K562 (cell line): ENCODE measurements around the gene KIF26B. TPM values are rescaled to one million over a fixed set of nuclear protein-coding genes. Genes with fewer than 3 reads are reported as not detected.

Experiments
- ATAC-seq: fragments of 200-7000 bp; cut with Tn5 transposase; 3 replicates; pipeline ENCODE4 v1.9.1; 2020; ENCODE audit warnings: moderate library complexity
- BruUV-seq: library from RNA; stranded (reverse); fragments of 400-500 nt; replicated peaks from 2 replicates; lab custom pipeline; 2021; lab: Mats Ljungman, UMichigan
- CTCF ChIA-PET: fragments of 300-600 bp; formaldehyde crosslinking; extraction: SDS; loops from one replicate; lab custom pipeline; 2021; ENCODE audit warnings: low intra/inter-chr PET ratio; lab: Yijun Ruan, JAX
- POLR2A ChIA-PET: fragments of 300-600, 350-650 bp; sonication (Branson Sonifier 250); formaldehyde crosslinking; extraction: SDS; loops from one replicate; lab custom pipeline; 2021; ENCODE audit warnings: antibody characterized with exemption, inconsistent platforms; lab: Yijun Ruan, JAX
- DNase-seq, 4 experiments: peaks; one replicate each; pipeline versions ENCODE4 v3.0.0 to v3.0.0-alpha.2; 2011 to 2018; ENCODE audit warnings: low spot score in 3 of 4, mixed read lengths in 3 of 4; ENCODE audit errors: extremely low read depth in 1 of 4
- FAIRE-seq: peaks from 2 replicates; lab custom pipeline; 2011; peaks lifted over from hg19 to GRCh38; lab: Jason Lieb, UNC
- H2AFZ ChIP-seq: 2 replicates; pipeline ENCODE4 v1.6.0; 2011; ENCODE audit warnings: low read depth, low read length, control low read depth, inconsistent platforms
- H3K27ac ChIP-seq: fragments of 200-600 bp; 3 replicates; pipeline ENCODE4 v1.8.0; 2011; ENCODE audit warnings: low read depth, mild to moderate bottlenecking, control low read depth, inconsistent platforms, low read length, moderate library complexity, mixed read lengths; ENCODE audit errors: extremely low read depth
- H3K27me3 ChIP-seq, 2 experiments: fragments of 300-600 bp in 1 of 2; 2 replicates in 1 of 2; 3 replicates in 1 of 2; pipeline versions ENCODE4 v1.6.0 to v1.8.0; 2011; ENCODE audit warnings: inconsistent platforms in 2 of 2, low read length in 2 of 2, mild to moderate bottlenecking in 1 of 2, mixed read lengths in 1 of 2, moderate library complexity in 1 of 2; ENCODE audit not compliant: control insufficient read depth in 2 of 2, insufficient read depth in 2 of 2
- H3K36me3 ChIP-seq: fragments of 300-600 bp; 3 replicates; pipeline ENCODE4 v1.8.0; 2011; ENCODE audit warnings: mild to moderate bottlenecking, low read length, inconsistent platforms; ENCODE audit not compliant: control insufficient read depth, insufficient read depth
- H3K4me1 ChIP-seq, 2 experiments: fragments of 200-600 bp in 1 of 2; replicated peaks in 1 of 2; 2 replicates in 1 of 2; 3 replicates in 1 of 2; pipeline versions ENCODE4 v1.5.1 to v1.8.0; 2011; ENCODE audit warnings: inconsistent platforms in 2 of 2, low read length in 2 of 2, mild to moderate bottlenecking in 1 of 2, mixed read lengths in 1 of 2, moderate library complexity in 1 of 2; ENCODE audit not compliant: control insufficient read depth in 2 of 2, insufficient read depth in 2 of 2
- H3K4me2 ChIP-seq: 2 replicates; pipeline ENCODE4 v1.6.1; 2011; ENCODE audit warnings: low read length, control low read depth, inconsistent platforms, mixed read lengths; ENCODE audit not compliant: insufficient read depth
- H3K4me3 ChIP-seq: fragments of 200-600 bp; sonication (generic), shearing (Covaris generic); 2 replicates; pipeline ENCODE4 v1.5.1; 2016; ENCODE audit warnings: control low read depth, inconsistent platforms
- H3K79me2 ChIP-seq: fragments of 200-600 bp; 3 replicates; pipeline ENCODE4 v1.8.0; 2011; ENCODE audit warnings: low read length, inconsistent platforms; ENCODE audit not compliant: control insufficient read depth, insufficient read depth
- H3K9ac ChIP-seq, 2 experiments: 2 replicates each; pipeline versions ENCODE4 v1.6.0 to v1.6.1; 2011; ENCODE audit warnings: low read depth in 2 of 2, low read length in 2 of 2, control low read depth in 1 of 2, inconsistent platforms in 1 of 2, mild to moderate bottlenecking in 1 of 2, mixed read lengths in 1 of 2; ENCODE audit not compliant: insufficient read depth in 1 of 2
- H3K9me1 ChIP-seq: one replicate; pipeline ENCODE4 v1.6.0; 2011; ENCODE audit warnings: inconsistent platforms, mild to moderate bottlenecking, low read length, moderate library complexity; ENCODE audit not compliant: control insufficient read depth, insufficient read depth
- H3K9me3 ChIP-seq: replicated peaks from 2 replicates; pipeline ENCODE4 v1.5.1; 2011; ENCODE audit warnings: low read depth, low read length, inconsistent platforms; ENCODE audit not compliant: control insufficient read depth, insufficient read depth
- H4K20me1 ChIP-seq: replicated peaks from 2 replicates; pipeline ENCODE4 v1.6.1; 2011; ENCODE audit warnings: low read length, inconsistent platforms, mixed read lengths; ENCODE audit not compliant: control insufficient read depth, insufficient read depth
- BMI1 ChIP-seq: fragments of 150-350 bp; IDR thresholded peaks from 2 replicates; pipeline ENCODE4 v1.6.1; 2014; ENCODE audit warnings: low read length
- DDX20 ChIP-seq: fragments of 450-650 bp; IDR thresholded peaks from 2 replicates; pipeline ENCODE4 v1.6.1; 2016; ENCODE audit warnings: missing genetic modification characterization, low read depth, mild to moderate bottlenecking, missing compliant biosample characterization, moderate library complexity
- RBM17 ChIP-seq: fragments of 200-400 bp; formaldehyde crosslinking; IDR thresholded peaks from 2 replicates; pipeline ENCODE4 v1.6.1; 2017; ENCODE audit warnings: low read depth, mild to moderate bottlenecking, low read length, borderline replicate concordance
- ZBTB1 ChIP-seq: sonication (generic); formaldehyde crosslinking; IDR thresholded peaks from 2 replicates; pipeline ENCODE4 v1.8.1; 2023; ENCODE audit warnings: missing genetic modification reagents, low read depth, mild to moderate bottlenecking, borderline replicate concordance
- ZNF764 ChIP-seq: fragments of 250-450 bp; sonication (Bioruptor Pico); IDR thresholded peaks from 2 replicates; pipeline ENCODE4 v1.4.0; 2020; ENCODE audit warnings: low read depth, mild to moderate bottlenecking, moderate library complexity
- WGBS: fragments of 100-300 bp; shearing (Covaris generic); methylation state at CpG from one replicate; pipeline ENCODE4 v1.1.6; 2016; ENCODE audit warnings: low coverage, mixed read lengths; ENCODE audit not compliant: insufficient coverage; ENCODE audit errors: missing lambda C conversion rate; 5-methylcytosine and 5-hydroxymethylcytosine counted together
- in situ Hi-C: fragments of 300-500 bp; cut with MboI; formaldehyde crosslinking; loops from 4 replicates; pipeline ENCODE4 v1.15.0; 2018; ENCODE audit warnings: inconsistent platforms, mixed read lengths
- intact Hi-C: fragments of 100-400 bp; cut with micrococcal nuclease; formaldehyde crosslinking; loops from 2 replicates; pipeline ENCODE4 v1.14.2; 2022
- polyA plus RNA-seq, 8 experiments: library from polyadenylated mRNA; depleted of rRNA in 4 of 8; stranded (reverse) in 5 of 8; unstranded in 3 of 8; fragments of >200 nt; fragmentation: Nextera tagmentation in 2 of 8; fragmentation: Illumina TruSeq in 1 of 8; extraction: Ambion mirVana in 2 of 8; extraction: Trizol in 1 of 8; gene quantifications; 2 replicates each; pipeline versions ENCODE4 v1.2.1 to v1.2.3, GENCODE V29; 2011 to 2014; ENCODE audit warnings: inconsistent platforms in 1 of 8, missing spikeins in 1 of 8
- total RNA-seq, 7 experiments: library from RNA; depleted of rRNA in 6 of 7; stranded (reverse); fragments of >200 nt in 6 of 7; fragmentation: Illumina TruSeq in 2 of 7; extraction: Trizol in 2 of 7; gene quantifications; 2 replicates each; pipeline versions ENCODE4 v1.2.1 to v1.2.3, GENCODE V29; 2011 to 2021; ENCODE audit warnings: low replicate concordance in 1 of 7
- TF ChIP-seq, protein P1 (sequence below): fragments of 150-350 bp; conservative IDR thresholded peaks from 2 replicates; pipeline ENCODE4 v1.6.1; 2014; ENCODE audit warnings: low read length
- TF ChIP-seq, protein P2 (sequence below): fragments of 450-650 bp; IDR thresholded peaks from 2 replicates; pipeline ENCODE4 v1.6.1; 2016; ENCODE audit warnings: antibody characterized with exemption
- TF ChIP-seq, protein P3 (sequence below), 3 experiments: fragments of 200-800 bp in 1 of 3; sonication (Bioruptor generic) in 1 of 3; sonication (generic) in 1 of 3; formaldehyde crosslinking in 1 of 3; IDR thresholded peaks; 2 replicates each; pipeline versions ENCODE4 v1.6.1 to v1.8.0; 2016 to 2022; ENCODE audit warnings: mild to moderate bottlenecking in 2 of 3, missing compliant biosample characterization in 2 of 3, missing genetic modification characterization in 2 of 3, missing genetic modification reagents in 1 of 3
- TF ChIP-seq, protein P4 (sequence below): fragments of 250-450 bp; sonication (Bioruptor Pico); IDR thresholded peaks from 2 replicates; pipeline ENCODE4 v1.4.0; 2020

KIF26B gene
- total and polyA plus RNA-seq, 9 of the 15 experiments (the other 6 are each of a cell fraction or from before 2014, with no cell fraction given): 0.02 to 0.08 (median 0.03) TPM; not detected in 6

DNA sequence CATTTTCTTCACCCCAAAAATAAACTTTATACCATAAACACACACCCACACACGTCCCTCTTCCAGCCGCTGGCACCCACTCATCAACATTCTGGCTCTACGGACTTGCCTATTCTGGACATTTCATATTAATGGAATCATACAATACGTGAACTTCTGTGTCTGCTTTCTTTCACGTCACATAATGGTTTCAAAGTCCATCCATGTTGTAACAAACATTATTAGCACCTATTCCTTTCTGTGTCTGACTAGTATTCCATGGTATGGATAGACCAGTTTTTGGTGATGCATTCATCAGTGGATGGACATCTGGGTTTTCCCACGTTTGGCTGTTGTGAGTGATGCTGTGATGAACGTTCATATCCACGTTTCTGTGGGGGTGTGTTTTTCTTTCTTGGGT is 323.2 kb downstream of the KIF26B start:
- ATAC-seq: no peak
- Histone ChIP-seq H3K79me2 (no peaks in the 10 kb centered on the region), H3K36me3 (no peaks in the 10 kb centered on the region), H3K27ac (no peak overlapping the region), H4K20me1 (no peaks in the 10 kb centered on the region), H3K4me1 (no peaks in the 10 kb centered on the region), H2AFZ (no peak overlapping the region), H3K9me3 (no peaks in the 10 kb centered on the region), H3K9ac (no peak overlapping the region), H3K9me1 (no peaks in the 10 kb centered on the region), H3K4me3 (no peak overlapping the region), H3K4me2 (no peak overlapping the region), H3K27me3 (peaks cover 13 to 53% of the 10 kb centered on the region in 2 experiments)
- intact Hi-C loops (no loop called here), in situ Hi-C loops (no loop called here)
- ChIA-PET CTCF (no interaction called here), POLR2A (no interaction called here)
- WGBS: under 1% methylated on average over 8 of the region's 8 CpGs
- no TSS peak for BruUV-seq
- DNase-seq: no peak
- no peak for FAIRE-seq
- TF ChIP-seq, protein P1, sequence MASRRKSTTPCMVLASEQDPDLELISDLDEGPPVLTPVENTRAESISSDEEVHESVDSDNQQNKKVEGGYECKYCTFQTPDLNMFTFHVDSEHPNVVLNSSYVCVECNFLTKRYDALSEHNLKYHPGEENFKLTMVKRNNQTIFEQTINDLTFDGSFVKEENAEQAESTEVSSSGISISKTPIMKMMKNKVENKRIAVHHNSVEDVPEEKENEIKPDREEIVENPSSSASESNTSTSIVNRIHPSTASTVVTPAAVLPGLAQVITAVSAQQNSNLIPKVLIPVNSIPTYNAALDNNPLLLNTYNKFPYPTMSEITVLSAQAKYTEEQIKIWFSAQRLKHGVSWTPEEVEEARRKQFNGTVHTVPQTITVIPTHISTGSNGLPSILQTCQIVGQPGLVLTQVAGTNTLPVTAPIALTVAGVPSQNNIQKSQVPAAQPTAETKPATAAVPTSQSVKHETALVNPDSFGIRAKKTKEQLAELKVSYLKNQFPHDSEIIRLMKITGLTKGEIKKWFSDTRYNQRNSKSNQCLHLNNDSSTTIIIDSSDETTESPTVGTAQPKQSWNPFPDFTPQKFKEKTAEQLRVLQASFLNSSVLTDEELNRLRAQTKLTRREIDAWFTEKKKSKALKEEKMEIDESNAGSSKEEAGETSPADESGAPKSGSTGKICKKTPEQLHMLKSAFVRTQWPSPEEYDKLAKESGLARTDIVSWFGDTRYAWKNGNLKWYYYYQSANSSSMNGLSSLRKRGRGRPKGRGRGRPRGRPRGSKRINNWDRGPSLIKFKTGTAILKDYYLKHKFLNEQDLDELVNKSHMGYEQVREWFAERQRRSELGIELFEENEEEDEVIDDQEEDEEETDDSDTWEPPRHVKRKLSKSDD: no peak
- TF ChIP-seq, protein P2, sequence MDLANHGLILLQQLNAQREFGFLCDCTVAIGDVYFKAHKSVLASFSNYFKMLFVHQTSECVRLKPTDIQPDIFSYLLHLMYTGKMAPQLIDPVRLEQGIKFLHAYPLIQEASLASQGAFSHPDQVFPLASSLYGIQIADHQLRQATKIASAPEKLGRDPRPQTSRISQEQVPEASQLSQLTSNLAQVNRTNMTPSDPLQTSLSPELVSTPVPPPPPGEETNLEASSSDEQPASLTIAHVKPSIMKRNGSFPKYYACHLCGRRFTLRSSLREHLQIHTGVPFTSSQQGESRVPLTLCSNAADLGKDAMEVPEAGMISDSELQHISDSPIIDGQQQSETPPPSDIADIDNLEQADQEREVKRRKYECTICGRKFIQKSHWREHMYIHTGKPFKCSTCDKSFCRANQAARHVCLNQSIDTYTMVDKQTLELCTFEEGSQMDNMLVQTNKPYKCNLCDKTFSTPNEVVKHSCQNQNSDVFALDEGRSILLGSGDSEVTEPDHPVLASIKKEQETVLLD: no peak
- TF ChIP-seq, protein P3, sequence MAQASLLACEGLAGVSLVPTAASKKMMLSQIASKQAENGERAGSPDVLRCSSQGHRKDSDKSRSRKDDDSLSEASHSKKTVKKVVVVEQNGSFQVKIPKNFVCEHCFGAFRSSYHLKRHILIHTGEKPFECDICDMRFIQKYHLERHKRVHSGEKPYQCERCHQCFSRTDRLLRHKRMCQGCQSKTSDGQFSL (CRISPR knock-in tag; IDR thresholded peaks at IDR 0.05): no peak
- TF ChIP-seq, protein P3 (tag; IDR thresholded peaks at IDR 0.05): no peak
- no peak for TF ChIP-seq RBM17
- no peak for TF ChIP-seq ZNF764 (CRISPR knock-in tag)
- TF ChIP-seq, protein P4, sequence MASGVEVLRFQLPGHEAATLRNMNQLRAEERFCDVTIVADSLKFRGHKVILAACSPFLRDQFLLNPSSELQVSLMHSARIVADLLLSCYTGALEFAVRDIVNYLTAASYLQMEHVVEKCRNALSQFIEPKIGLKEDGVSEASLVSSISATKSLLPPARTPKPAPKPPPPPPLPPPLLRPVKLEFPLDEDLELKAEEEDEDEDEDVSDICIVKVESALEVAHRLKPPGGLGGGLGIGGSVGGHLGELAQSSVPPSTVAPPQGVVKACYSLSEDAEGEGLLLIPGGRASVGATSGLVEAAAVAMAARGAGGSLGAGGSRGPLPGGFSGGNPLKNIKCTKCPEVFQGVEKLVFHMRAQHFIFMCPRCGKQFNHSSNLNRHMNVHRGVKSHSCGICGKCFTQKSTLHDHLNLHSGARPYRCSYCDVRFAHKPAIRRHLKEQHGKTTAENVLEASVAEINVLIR (CRISPR knock-in tag): no peak
- TF ChIP-seq DDX20: no peak
- no peak for TF ChIP-seq ZBTB1 (CRISPR knock-in tag)
- TF ChIP-seq BMI1: no peak
